IPS DF 19.7 (cell line): ENCODE data around the gene SSTR5.

Experiments used
- DNase-seq: peaks from one replicate; pipeline ENCODE4 v3.0.0-alpha.2; 2013; ENCODE audit warnings: low read depth, low spot score

SSTR5 gene

GRCh38 chr16:1102921-1103635 lies 30.5 kb downstream of the SSTR5 start:
- DNase-seq: no peak

- DNase-seq: no peak
Measured at GRCh38 chr16:1103636-1103980, 31.1 kb downstream of the SSTR5 start.

DNA sequence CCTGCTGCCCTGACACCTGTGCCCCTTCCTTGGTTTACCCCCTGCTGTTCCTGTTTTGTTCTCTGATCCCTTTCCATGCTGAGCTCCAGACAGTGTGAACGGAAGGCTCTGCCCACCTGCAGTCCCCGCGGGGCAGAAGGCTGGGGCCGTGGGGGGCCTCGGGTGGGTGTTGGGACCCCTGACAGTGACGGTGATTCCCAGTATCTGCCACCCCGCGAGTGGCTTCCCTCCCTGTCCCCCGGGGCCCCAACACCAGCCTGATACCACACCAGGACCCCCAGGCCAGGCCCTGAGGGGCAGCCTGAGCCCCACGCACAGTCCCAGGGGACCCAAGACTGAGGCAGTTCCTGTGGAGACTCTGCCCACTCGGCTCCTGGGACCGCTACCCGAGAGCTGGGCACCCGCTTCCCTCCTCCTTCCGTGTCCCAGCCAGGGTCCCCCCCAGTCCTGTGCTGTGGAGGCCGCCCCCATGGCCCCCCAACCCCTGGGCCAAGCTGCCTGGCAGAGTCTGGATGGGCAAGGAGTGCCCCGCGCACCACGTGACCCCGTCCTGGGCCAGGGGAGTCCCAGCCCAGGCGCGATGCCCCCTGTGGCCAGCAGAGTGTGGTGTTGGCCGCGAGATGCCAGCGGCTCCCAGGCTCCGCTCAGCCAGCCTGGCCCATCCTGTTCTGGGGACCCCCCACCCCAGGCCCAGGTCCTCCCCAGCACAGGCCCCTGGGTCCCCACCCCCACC lies 33.5 kb downstream of the SSTR5 start:
- DNase-seq: peak; percentile 20

DNA sequence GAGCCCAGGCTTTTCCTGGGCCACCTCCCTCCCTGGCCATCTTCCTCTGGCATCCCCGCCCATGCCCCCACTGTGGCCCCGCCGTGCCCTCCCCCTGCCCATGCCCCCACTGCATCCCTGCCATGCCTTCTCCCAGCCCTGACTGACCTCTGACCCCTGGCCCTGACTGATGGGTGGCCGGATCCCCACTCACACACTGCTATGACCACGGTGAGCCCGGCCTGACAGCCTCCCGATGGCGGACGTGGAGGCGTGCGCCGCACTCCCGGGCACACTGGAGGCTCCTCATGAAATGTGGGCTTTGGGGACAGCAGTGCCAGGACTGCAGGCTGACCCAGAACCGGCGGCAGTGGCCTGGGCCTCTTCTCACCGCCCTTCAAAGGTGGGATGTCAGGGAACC lies 34.1 kb downstream of the SSTR5 start:
- no peak for DNase-seq

DNA sequence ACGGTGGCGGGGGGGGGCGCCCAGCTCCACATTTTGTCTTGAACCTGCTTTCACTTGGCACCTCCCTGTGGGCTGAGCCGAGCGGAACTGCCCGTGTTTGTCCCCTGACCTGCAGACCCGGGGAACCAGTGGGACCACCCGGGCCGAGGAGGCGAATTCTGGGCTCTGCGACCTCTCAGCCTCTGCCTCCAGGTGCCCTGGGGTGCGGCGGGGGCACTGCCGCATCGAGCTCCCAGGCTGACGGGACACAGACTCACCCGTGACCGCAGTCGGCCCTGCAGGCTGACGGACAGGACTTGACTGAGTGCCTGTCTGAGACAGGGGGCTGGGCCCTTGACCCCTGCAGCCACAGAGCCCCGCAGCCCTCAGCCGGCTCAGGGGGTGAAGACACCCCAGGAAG lies 34.6 kb downstream of the SSTR5 start:
- DNase-seq: no peak

DNA sequence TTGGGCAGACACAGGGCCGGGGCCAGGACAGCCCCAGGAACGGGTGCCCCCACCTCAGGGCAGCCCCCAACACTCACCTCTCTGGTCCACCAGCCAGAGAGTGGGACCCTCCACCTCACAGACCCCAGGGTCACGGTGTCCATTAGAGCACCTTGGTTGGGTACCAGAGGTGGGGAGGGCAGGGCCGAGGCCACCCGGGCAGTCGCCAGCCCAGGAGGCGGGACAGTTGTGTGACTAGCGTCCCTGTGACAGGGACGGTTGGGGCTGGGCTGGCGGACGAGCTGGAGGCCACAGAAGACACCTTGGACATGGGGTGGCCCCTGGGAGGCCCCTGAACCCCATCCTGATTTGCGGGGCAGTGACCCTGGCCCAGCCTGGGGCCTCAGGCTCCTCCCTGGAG lies 35.2 kb downstream of the SSTR5 start:
- no peak for DNase-seq

DNA sequence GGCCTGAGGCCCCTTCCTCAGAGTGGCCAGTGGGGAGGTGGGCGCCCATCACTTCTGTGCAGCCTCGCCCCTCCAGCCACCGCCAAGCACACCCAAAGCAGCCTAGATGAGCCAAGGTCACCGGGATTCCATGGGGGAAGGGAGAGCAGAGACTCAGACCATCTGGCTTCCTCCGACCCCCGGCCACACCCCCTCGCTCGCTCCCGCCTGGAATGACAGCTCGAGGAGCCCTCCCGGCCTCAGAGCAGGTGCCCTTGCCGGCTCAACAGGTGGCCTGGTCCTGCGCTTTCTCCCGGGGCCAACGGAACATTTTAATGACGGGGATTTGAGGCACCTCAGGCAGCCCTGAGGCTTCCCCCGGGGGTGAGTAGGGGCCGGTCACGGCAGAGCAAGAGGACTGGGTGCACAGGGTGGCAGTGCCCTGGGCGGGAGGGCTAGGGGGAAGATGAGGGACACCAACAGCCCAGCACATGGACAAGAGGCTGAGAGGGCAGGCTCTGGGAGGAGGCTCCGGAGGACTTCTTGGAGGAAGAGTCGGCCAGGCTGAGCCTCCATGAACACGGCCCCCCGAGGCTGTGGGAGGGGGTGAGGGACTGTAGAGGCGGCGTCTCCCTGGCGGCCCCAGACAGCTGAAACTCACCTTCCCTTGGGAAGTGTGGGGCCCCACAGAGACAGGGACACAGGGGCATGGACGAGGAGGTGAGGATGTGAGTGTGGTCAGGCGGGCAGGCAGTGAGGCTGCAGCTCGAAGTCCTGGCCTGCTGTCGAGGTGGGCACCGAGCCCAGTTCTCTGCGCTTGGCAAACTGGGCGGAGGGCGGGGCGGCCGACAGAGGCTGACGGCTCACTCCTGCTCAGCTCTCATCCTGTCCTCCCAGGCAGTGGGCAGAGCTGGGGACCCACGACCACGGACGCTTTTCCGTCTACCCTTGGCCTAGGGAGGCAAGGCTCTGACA lies 36.0 kb downstream of the SSTR5 start:
- no peak for DNase-seq

GRCh38 chr16:1109648-1110047 lies 37.1 kb downstream of the SSTR5 start:
- DNase-seq: no peak

- no peak for DNase-seq
Measured at GRCh38 chr16:1112506-1113184, 40.1 kb downstream of the SSTR5 start.

DNA sequence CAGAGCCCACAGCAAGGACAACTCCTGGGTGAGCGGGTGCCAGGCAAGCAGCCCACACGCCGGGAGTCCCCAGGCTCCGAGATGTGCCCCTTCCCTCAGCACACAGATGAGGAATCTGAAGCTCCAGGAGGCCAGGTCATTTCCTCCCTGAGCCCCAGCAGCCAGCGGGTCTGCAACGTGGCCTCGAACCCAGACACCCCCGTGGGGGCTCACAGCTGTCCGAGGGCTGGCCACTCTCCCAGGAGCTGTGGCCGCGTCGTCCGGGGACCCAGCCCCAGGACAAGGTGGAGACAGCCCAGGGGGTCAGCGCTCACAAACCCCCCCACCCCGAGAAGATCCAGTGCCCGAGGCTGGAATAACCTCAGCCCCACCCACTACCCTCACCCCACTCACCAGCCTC lies 40.9 kb downstream of the SSTR5 start:
- no peak for DNase-seq

- no peak for DNase-seq
Measured at GRCh38 chr16:1113889-1114526, 41.5 kb downstream of the SSTR5 start.

DNA sequence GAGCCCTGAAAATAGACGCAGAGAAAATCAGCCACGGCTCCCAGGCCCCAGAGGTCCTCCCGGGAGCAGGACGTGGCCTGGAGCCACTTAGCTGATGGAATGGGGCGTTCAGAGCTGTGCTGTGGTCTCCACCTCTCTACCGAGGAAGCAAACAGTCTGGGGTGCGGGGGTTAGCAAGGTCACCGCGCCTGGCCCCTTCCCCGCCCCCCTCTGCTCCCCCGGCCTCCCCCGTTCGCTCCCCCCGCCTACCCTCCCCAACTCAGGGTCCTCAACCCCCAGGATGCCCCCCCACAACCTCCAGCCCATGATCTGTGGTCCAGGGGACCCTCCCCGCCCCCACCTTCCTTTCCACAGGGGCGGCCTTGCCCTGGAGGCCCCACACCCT lies 44.1 kb downstream of the SSTR5 start:
- DNase-seq: no peak

DNA sequence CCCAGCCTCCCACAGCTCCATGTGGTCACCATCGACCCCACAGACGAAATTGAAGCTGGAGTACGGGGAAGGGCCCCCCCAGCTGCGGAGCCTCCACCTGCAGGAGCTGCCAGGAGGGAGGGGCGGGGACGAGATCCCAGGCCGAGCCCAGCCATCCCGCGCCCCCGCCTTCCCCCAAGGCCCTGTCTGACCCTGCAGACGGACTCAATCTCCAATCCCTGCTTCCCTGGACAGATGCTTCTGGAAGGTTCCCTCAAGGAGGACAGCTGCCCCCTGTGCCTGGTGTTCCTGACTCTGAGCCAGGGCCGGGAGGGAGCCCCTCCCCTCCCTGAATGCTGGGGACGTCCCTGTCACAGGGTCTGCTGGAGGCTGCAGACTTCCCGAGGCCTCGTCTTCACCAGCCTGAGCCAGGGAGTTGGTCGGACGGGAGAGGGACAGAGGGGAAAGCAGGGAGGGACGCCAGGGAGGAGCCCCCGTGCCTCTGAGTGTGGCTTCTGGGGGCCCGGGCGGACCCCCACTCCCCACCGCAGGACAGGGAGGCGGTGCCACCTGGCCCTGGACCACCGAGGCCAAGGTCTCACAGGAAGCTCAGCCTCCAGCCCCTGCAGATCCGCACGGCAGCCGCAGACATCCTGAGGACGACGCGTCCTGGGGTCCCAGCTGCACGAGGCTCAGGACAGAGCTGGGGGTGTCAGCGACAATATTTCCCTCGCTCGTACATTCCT lies 44.8 kb downstream of the SSTR5 start:
- DNase-seq: no peak

GRCh38 chr16:1117926-1118325 lies 45.4 kb downstream of the SSTR5 start:
- no peak for DNase-seq

DNA sequence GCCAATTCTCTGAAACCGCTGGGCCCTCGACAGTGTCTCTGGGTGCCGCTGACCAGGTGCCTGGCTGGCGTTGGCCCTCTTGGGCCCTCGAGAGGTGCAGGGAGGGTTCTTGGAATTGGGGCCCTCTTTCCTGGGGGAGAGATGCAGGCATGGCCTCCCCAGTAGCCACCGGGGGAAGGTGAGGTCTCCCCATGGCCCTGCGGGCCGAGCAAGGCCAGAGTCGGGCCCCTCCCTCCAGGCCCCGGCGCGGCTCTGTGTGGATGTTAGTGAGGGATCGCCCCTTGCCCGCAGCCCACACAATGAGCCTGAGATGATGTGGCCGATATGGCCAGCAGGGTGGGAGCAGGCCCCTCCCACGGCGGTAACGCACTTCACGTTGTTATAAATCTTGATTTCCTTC lies 46.6 kb downstream of the SSTR5 start:
- DNase-seq: no peak

GRCh38 chr16:1119766-1120576 lies 47.4 kb downstream of the SSTR5 start:
- no peak for DNase-seq

DNA sequence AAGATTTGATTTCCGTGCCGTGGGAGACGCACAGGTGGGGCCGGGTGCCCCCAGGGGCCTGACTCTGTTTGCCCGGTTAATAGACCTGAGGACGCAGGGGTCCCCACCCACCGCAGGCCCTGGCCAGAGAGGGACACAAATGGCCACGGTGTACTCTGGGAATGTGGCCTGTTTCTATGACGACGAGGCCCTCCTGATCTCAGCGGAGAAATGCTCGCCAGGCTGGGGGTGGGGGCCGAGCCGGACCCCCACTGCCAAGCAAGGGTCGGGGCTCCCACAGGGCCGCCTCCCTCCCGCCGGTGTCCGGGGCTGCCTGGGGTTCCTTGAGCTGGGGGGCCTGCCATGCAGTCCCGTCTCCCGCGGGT lies 48.0 kb downstream of the SSTR5 start:
- DNase-seq: no peak

- no peak for DNase-seq
Measured at GRCh38 chr16:1121009-1121408, 48.5 kb downstream of the SSTR5 start.

- DNase-seq: no peak
Measured at GRCh38 chr16:1121601-1122397, 49.3 kb downstream of the SSTR5 start.
